ENCODE results near the gene DNAH5.

DNA sequence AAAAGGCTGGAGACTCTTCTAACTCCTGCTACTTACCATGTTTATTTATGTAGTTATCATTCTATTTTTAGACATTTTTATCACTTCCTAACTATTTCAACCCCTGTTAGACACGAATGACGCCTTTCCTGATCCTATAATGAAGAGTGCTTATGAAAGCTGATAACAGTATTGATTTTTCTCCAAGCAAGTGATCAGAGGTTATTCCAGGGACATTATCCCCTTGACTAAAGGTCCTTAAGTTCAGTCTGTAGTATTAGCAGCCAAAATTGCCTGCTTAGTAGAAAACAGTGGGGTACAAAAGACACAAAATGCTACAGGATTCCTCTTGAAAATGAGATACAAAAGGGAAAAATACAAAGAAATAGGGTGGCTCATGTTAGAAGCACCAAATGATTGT, 235.6 kb downstream of the DNAH5 start:
- no peak for TF ChIP-seq POLR2A (IDR thresholded peaks at IDR 0.05)
- TF ChIP-seq, protein P1, sequence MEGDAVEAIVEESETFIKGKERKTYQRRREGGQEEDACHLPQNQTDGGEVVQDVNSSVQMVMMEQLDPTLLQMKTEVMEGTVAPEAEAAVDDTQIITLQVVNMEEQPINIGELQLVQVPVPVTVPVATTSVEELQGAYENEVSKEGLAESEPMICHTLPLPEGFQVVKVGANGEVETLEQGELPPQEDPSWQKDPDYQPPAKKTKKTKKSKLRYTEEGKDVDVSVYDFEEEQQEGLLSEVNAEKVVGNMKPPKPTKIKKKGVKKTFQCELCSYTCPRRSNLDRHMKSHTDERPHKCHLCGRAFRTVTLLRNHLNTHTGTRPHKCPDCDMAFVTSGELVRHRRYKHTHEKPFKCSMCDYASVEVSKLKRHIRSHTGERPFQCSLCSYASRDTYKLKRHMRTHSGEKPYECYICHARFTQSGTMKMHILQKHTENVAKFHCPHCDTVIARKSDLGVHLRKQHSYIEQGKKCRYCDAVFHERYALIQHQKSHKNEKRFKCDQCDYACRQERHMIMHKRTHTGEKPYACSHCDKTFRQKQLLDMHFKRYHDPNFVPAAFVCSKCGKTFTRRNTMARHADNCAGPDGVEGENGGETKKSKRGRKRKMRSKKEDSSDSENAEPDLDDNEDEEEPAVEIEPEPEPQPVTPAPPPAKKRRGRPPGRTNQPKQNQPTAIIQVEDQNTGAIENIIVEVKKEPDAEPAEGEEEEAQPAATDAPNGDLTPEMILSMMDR (IDR thresholded peaks at IDR 0.05) = no peak

Measured in vagina (tissue), 2 donors.